Measurements from ENCODE around the gene ZBTB24.

ZBTB24 gene

DNA sequence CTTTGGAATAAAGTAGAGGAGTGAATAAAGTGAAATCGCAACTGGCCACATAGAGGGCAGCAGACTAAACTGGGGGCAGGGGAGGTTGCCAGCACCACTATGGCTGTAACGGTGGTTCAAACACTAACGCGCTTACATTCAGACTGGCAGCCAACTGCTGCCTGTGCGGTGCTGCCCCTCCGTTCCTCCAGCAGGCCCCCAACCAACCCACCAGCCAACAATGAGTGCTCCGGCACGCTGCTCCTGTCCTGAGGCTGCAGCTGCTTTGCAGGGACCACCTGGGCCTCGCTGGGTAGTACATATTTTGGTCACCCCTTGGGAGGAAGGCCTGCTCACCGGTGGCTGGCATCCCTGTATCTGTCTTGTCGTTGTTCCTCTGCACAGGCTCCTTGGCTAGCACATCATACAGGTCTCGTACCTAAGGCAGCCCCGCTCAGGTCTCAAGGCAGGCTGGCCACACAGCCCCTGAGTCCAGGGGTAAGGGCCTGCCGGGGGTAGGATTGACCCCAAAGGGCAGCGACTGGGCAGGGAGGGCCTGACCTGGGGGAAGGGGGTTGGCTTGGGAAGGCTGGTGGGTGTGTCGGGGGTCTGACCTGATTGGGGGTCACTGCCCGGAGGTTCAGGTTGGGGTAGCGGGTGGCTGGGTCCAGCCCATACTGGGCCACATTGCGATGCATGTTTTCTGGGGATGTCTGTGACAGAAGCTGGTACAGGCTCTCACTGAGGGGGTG lies 33.8 kb downstream of the ZBTB24 start:
- DNase-seq: no peak

DNA sequence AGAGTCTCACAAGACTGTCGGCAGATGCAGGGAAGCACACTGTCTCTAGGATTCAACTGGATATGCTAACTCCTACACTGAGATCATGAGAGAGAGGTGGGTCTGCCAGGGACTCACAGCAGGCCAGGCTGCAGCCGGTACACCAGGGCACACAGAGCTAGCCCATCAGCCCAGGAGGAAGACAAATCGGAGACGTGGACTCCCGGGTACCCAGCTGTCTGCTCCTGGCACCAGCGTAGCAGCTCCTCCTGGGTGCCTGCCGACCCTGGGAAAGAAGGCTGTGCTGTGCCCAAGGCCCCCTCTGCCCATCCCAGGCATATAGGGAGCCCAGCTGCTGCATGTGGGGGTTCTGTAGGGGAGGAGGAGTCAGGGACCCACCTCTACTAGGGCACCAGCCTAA lies 34.4 kb downstream of the ZBTB24 start:
- DNase-seq: no peak

DNA sequence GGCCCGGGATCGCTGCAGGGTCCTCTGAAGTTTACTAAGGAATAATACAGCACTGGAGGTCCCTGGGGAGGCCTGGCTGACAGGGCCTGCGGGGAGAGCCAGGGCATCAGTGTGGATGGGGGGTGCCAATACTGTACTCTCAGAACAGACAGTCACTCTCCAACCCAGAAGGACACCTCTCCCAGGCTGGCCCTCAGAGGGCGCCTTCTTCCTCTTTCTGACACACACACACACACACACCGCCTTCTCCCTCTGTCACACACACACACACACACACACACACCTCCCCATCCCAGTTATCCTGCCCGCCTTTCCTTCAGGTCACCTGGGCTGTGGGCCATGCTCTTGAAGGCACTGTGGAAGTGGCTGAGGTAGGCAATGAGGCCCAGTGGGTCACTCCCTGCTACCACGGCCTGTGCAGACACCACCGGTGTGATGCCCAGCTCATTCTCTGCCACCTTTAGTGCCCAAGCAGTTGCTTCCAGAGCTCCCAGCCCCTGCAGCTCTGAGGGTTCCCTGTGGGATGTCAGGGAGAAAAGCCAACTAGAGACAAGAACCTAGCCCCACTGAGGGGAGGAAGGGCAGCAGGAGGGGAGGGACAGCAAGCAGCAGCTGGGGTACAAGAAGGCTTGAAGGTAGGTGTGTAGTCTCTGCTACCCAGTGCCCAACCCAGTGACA lies 35.0 kb downstream of the ZBTB24 start:
- DNase-seq: no peak

DNA sequence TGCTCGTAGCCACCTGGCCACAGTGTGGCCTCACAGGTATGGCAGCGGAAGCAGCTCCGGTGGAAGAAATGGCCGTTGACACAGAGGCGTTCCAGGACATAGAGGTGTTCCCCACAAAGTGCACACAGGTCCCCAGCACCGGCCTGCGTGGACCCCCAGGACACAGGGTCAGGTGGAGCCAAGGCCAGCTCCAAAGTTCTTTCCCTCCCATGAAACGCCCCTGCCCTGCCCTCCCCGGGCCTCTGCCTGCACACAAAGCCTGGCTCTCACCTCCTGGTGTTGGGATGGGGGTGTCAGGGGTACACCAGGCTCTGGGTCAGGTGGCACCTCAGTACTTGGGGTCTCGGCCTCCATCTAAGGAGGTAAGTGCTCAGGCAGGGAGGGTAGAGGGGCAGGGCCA lies 35.9 kb downstream of the ZBTB24 start:
- no peak for DNase-seq

DNA sequence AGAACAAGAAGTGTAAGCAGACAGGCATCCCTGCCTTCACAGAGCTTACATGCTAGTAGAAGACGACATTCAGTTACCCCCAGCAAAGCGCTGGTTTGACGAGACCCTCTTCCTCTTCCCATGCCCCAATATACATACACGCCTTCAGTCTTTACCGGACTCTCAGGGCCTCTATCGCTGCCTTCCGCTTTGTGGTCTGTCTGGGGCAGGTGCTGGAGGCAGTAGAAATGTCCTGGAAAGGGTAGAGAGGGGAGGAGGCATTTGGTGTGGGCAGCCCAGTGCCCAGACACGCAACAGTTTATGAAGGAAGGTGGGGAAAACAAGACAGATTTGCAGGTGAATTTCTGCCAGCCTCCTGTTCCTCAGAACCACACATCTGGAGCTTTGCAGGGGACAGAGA lies 36.5 kb downstream of the ZBTB24 start:
- no peak for DNase-seq

DNA sequence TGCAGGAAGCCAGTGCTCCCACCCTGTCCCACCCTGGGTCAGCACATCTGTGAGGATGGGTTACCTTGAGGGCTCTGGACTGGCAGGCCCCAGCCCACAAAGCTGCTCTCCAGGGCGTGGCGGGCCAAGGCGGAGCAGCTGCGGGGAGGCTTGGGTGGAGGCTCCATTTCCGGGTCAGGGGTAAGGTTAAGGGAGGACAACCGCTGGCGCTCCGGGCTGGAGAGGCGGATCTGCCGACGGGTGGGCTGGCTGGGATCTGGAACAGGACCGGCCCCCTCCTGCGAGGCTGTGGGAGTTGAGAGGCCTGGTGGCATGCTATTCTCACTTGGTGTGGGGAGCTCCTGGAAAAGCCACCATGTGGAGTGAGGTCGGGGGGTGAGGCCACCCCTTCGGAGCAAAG lies 36.9 kb downstream of the ZBTB24 start:
- peak; percentile 20 for DNase-seq

DNA sequence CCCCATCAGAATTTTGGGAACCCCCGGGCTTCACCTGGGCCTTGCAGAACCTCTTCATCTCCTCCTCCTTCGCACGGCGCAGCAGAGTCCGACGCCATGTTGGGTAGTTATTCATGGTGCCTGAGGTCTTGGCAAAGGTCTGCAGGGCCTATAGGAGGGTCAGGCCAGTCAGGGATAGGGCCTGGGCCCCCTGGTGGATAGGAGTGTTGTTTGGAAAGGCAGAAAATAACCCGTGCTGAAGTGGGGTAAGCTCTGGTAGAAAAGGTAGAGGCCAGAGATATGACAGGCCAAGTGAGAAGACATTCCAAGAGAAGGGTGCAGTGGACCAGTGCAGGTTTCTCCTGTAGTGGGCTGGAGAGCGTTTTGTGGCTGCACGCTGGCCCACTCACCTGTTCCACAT lies 37.6 kb downstream of the ZBTB24 start:
- peak; percentile 19 for DNase-seq

DNA sequence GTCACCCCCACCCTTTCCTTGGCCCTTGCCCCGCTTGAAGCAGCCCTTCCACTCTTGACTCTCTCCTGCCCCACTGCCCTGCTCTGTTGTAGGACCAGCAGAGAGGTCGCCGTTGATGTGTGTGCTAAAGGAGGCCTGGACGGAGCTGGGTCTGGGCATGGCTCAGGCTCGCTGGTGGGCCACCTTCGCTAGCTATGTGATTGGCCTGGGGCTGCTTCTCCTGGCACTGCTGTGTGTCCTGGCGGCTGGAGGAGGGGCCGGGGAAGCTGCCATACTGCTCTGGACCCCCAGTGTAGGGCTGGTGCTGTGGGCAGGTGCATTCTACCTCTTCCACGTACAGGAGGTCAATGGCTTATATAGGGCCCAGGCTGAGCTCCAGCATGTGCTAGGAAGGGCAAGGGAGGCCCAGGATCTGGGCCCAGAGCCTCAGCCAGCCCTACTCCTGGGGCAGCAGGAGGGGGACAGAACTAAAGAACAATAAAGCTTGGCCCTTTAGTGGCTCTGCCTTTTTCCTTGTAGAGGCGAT lies 39.5 kb downstream of the ZBTB24 start:
- no peak for DNase-seq

DNA sequence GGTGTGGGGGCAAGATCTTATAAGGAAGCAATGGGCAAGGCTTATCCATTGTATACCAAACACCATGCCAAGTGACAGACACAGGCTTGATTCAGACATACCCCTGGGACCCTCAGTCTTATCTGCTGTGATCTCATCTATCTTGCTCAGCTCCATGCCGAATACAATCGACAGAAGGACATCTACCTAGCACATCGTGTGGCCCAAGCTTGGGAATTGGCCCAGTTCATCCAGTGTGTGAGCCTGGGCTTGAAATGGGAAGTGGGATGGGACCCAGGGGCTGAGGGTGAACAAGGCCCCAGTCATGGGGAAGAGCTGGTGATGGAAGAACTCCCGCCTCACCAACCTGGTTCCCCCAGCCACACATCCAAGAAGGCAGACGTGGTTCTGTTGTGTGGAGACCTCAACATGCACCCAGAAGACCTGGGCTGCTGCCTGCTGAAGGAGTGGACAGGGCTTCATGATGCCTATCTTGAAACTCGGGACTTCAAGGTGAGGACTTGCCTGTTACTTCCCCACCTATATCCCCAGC lies 40.6 kb downstream of the ZBTB24 start:
- DNase-seq: no peak

DNA sequence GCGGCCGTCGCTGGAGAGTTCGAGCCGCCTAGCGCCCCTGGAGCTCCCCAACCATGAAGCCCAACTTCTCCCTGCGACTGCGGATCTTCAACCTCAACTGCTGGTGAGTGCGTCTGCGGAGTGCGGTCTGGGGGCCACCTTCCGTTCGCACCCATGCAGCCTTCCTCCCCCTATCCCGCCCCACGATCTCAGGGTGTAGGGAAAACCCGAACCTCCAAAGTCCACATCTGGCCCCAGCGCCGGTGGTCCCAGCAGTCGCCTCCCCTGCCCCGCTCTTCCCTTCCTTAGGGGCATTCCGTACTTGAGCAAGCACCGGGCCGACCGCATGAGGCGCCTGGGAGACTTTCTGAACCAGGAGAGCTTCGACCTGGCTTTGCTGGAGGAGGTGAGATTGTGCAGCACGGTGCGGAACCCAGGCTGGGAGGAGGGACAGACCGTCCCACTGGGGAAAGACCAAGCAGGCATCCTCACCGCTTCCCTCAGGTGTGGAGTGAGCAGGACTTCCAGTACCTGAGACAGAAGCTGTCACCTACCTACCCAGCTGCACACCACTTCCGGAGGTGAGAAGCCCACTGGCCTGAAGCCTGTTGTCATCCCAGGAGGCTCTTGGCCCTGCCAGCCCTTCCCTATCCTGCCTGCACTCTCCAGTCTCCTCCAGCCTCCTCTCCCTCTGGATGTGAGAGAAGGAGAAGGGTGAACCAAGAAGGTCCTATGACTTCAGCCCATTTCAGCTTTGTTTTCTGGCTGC lies 41.8 kb downstream of the ZBTB24 start:
- peak; percentile 61 for DNase-seq

DNA sequence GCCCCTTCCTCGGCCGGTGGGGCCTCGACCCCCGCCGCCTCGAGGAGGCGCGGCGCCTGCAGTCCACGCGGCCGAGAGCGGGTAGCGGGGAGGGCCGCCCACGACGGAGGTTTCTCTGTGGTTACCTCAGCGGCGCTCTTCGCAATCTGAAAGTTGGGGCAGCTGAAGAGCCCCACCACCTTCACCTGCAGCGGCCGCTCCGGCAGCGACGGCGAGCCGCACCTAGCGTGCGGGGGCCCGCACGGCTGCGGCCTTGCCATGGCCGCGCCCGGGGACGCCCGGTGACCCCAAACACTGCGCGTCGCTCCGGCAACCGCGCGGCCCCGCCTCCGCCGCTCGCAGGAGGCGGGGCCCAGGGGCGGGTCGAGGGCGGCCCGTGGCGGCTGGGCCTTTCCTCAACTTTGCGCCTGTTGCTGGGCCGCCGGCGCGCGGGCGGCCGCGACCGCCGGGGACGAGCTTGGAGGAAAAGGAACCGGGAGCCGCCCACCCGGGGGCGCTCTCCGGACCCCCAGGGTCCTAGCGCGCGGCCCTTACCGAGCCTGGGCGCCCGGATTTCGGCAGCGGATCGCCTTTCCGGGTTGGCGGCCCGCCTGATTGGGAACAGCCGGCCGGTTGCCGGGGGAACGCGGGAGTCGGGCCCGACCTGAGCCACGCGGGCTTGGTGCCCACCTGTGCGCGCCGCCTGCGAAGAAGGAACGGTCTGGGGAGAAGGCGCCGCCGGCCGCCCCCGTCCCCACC lies 42.5 kb downstream of the ZBTB24 start, which contains the start of the genes PPIL6 and SMPD2:
Gene PPIL6, minus strand, starts transcription at position 298 of the 738 bp plus-strand sequence. Its CDS starts 38 bp downstream, at position 260.
Gene SMPD2, plus strand, starts transcription at position 394 of the 738 bp plus-strand sequence. CDS start 398 bp downstream, outside the sequence.
- peak; percentile 85 for DNase-seq

DNA sequence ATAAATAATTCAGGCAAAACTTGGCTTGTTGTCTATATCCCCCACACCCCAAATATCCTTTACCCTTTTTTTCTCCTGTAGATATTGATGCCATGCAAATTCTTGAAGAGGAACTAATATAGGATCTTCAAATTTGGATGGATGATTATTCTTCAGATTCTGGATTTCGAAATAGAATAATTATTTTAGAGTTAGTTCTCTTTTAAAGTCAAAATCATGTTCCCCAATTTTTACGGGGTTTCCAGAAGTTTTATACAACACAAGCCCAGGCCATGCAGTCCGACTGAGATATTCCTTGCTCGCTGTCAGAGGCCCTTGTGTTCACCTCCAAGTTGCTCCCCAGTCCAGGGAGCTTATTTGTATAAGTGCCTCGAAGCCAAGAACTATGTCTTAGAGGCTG lies 47.0 kb downstream of the ZBTB24 start:
- no peak for DNase-seq

DNA sequence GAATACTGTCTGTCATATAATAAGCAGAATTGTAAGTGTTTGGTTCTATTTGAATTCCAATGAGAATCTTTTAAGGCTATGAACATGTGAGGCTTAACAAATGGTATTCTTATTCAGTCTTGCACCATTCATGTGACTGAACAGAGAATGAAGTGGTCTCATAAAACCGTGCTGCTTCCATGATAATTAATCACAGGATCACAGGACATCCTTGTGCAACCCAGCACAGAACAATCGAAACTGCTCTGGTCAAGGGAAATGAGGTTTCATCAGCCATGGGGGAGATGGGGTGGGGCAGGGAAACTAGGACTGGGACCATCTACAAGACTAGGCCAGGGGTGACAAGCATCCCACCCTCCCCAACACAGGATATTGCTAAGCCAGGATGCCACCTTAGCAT lies 48.6 kb downstream of the ZBTB24 start:
- no peak for DNase-seq

DNA sequence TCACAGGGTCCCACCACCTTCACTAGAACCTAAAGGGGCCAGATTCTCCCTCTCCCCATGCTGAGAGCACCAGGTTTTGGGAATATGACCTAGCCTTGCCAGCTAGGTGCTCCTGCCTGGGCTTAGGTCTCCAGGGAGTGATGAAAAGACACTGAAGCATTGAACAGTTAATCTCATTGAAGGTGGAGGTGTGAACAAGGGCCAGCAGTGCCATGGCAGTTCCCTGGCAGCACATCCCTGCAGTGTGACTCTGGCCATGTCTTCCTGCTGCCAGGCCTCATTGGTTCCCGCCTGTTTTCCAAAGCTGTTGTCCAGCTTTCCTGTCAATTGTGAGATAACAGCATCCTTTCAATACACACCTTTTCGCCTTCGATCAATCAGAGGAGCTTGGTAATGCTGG lies 53.5 kb downstream of the ZBTB24 start:
- no peak for DNase-seq

DNA sequence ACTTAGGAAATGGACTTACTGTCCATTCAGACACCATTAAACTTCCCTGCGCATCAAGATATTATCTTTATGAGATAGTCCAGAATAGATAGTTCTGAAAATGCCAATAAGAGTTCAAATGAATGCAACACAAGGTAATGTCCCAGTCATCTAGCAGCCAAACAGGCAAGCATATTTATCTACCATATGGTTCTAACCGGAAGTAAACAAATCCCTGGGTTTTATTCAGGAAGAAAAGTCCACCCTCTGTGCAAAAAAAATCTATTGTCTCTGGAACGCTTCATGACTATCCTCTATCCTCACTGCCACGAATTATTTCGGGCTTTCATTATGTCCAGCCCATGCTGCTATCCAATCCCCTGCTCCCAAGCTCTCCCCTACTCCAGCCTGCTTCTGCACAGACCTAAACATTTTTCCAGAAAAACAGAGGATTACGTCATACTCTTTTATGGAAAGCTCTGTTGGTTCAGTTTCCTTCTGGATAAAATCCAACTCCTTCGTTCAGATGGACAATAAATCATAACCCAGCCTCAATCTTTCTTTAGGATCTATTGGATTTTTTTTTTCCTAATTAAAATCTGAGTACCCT lies 54.0 kb downstream of the ZBTB24 start:
- DNase-seq: no peak

DNA sequence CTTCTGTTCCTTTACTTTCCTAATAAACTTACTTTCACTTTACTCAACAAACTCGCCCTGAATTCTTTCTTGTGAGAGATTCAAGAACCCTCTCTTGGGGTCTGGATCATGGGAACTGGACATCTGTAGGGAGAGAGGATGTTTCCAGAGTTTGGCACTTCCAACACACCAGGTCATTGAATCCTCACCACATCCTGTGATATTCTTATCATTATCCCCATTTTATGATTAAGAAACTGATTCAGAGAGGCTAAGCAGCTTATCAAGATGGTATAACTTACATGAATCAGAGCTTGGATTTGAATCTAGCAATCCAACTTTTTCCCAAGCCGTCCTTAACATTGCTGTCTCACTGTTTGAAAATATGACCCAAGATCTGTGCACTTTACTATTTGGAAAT lies 58.1 kb downstream of the ZBTB24 start:
- DNase-seq: no peak

DNA sequence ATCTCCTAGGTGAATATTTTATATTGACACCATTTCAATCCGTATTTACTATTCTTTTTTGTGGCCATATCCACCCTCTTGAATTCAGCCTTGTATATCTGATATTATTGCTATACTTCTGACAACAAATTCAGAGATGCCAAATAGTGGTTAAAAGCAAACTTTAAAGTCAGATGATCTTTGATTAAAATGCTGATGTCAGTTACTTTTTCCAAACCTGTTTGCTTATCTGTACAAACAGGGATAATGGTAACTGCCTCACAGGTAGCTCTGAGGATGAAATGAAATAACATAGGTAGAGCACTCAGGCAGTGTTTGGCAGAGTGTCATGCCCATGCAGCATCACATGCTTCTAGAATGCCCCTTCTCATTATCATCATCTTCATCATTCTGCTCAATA lies 61.8 kb downstream of the ZBTB24 start:
- DNase-seq: no peak

DNA sequence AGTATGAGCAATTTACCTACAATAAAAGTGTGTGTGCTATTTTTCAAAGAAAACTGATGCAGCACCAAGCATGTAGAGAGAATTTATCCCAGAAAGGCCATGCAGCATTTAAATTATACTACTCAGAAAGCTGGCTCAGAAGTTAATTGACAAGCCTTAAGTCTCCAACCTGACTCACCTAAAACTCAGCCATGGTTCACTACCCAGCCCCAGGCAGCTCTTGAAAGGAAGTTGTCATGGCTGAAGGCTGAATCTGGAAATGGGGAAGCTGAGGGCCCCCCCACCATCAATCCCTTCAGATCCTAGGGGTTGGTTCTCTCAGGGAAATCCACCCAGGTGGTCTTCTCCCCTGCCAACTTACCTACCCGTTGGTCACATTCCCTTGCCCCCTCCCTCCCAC lies 62.3 kb downstream of the ZBTB24 start:
- no peak for DNase-seq

DNA sequence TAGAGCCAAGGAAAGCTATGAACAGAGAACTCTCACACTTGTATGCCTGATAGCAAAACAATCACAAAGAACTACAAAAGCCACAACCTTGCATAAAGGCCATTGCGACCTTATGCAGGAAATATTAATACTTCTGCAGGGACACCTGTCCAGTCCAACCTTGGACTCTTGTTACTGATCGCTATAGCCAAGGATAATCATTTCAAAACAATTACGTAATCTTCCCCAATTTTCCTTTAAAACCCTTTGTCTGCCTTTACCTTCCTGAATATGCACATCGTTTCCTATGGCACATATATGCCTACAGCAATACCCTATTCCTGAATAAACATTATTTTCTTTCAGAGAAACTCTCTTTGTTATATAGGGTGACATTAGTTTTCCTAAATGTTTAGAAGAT lies 65.4 kb downstream of the ZBTB24 start:
- DNase-seq: no peak
